Measurements from ENCODE around the gene FOXD3.

- TF ChIP-seq POLR2A (IDR thresholded peaks at IDR 0.05) (no peak), CTCF (IDR thresholded peaks at IDR 0.05) (no peak)
Observed at GRCh38 chr1:63343922-63344321, 21.6 kb downstream of the FOXD3 start.
